GM12801 (cell line): ENCODE measurements around the gene CHCHD5.

ENCODE experiments used
- CTCF ChIP-seq: IDR thresholded peaks from one replicate; pipeline ENCODE4 v1.5.1; 2011; ENCODE audit warnings: control low read depth; ENCODE audit not compliant: insufficient read length; ENCODE audit errors: extremely low read depth

CHCHD5 gene

GRCh38 chr2:112542984-112543661, 41.3 kb upstream of the CHCHD5 start:
- no peak for TF ChIP-seq CTCF

- no peak for TF ChIP-seq CTCF
Measured at GRCh38 chr2:112547333-112547732, 37.1 kb upstream of the CHCHD5 start.

- no peak for TF ChIP-seq CTCF
Measured at GRCh38 chr2:112548980-112549379, 35.4 kb upstream of the CHCHD5 start.

- TF ChIP-seq CTCF: no peak
Measured at GRCh38 chr2:112566104-112566503, 18.3 kb upstream of the CHCHD5 start.

GRCh38 chr2:112572005-112572404, 12.4 kb upstream of the CHCHD5 start:
- TF ChIP-seq CTCF: no peak

GRCh38 chr2:112577756-112578155, 6.7 kb upstream of the CHCHD5 start:
- TF ChIP-seq CTCF: no peak

- TF ChIP-seq CTCF: no peak
Measured at GRCh38 chr2:112579241-112579640, 5.2 kb upstream of the CHCHD5 start.
